MCF 10A (cell line): ENCODE results near the gene TLNRD1. TPM values are rescaled to one million over a fixed set of nuclear protein-coding genes. Genes with fewer than 3 reads are reported as not detected.
A peak's percentile ranks its signal among the peaks of the same experiment; 100 is the strongest.

Experiments
- BruUV-seq: library from RNA; stranded (reverse); fragments of 400-500 nt; replicated peaks from 2 replicates; lab custom pipeline; 2021; lab: Mats Ljungman, UMichigan
- CTCF ChIA-PET: fragments of 300-600 bp; sonication (Branson Sonifier 250); formaldehyde crosslinking; extraction: SDS; loops from one replicate; lab custom pipeline; 2021; ENCODE audit warnings: antibody characterized with exemption, inconsistent platforms; lab: Yijun Ruan, JAX
- POLR2A ChIA-PET: fragments of 300-600, 350-650 bp; sonication (Branson Sonifier 250); formaldehyde crosslinking; extraction: SDS; loops from one replicate; lab custom pipeline; 2020; ENCODE audit warnings: antibody characterized with exemption, inconsistent platforms; lab: Yijun Ruan, JAX
- DNase-seq: peaks from one replicate; pipeline ENCODE4 v3.0.0-alpha.2; 2018; ENCODE audit not compliant: unreplicated experiment
- H3K27ac Mint-ChIP-seq: one replicate; pipeline ENCODE4 v1.8.0; 2022; ENCODE audit warnings: mild to moderate bottlenecking, low read depth, mixed read lengths; ENCODE audit not compliant: unreplicated experiment
- H3K27me3 Mint-ChIP-seq: one replicate; pipeline ENCODE4 v1.8.0; 2022; ENCODE audit warnings: mixed read lengths; ENCODE audit not compliant: insufficient read depth, unreplicated experiment
- H3K36me3 Mint-ChIP-seq: one replicate; pipeline ENCODE4 v1.8.0; 2022; ENCODE audit warnings: mild to moderate bottlenecking, moderate library complexity, mixed read lengths; ENCODE audit not compliant: insufficient read depth, unreplicated experiment
- H3K4me1 Mint-ChIP-seq: one replicate; pipeline ENCODE4 v1.8.0; 2022; ENCODE audit warnings: mixed read lengths; ENCODE audit not compliant: insufficient read depth, unreplicated experiment
- H3K4me3 Mint-ChIP-seq: one replicate; pipeline ENCODE4 v1.8.0; 2022; ENCODE audit warnings: mild to moderate bottlenecking, moderate library complexity, mixed read lengths; ENCODE audit not compliant: unreplicated experiment
- H3K9me3 Mint-ChIP-seq: one replicate; pipeline ENCODE4 v1.8.0; 2022; ENCODE audit warnings: mixed read lengths; ENCODE audit not compliant: unreplicated experiment
- CTCF ChIP-seq: fragments of 200-600 bp; IDR thresholded peaks from one replicate; pipeline ENCODE4 v1.8.0; 2022; ENCODE audit warnings: antibody characterized with exemption, mild to moderate bottlenecking; ENCODE audit not compliant: unreplicated experiment
- intact Hi-C: fragments of 100-400 bp; cut with micrococcal nuclease; formaldehyde crosslinking; loops from 2 replicates; pipeline ENCODE4 v1.14.1; 2022
- total RNA-seq: library from RNA; stranded (reverse); gene quantifications from 2 replicates; pipeline ENCODE4 v1.2.3, GENCODE V29; 2022

Gene TLNRD1
- total RNA-seq, 1 experiment from 2014 or later, result 17.1 TPM

GRCh38 chr15:81032818-81033217 is 32.1 kb downstream of the TLNRD1 start:
- intact Hi-C loops, result no loop called here
- Mint-ChIP-seq H3K4me1 (peaks cover 6% of the 10 kb centered on the region), H3K27ac (no peak overlapping the region), H3K9me3 (peaks cover 12% of the 10 kb centered on the region), H3K4me3 (no peak overlapping the region), H3K36me3 (no peaks in the 10 kb centered on the region), H3K27me3 (no peaks in the 10 kb centered on the region)
- ChIA-PET POLR2A (no interaction called here), CTCF (interaction anchor here (1.0 kb wide), 1 partner anchor 234 kb away, joined by 3 read pairs; no protein-coding TSS in a partner anchor)
- TF ChIP-seq CTCF, result no peak
- no TSS peak for BruUV-seq
- no peak for DNase-seq

GRCh38 chr15:81033508-81033907 is 32.8 kb downstream of the TLNRD1 start:
- H3K27ac Mint-ChIP-seq, result no peak overlapping the region
- BruUV-seq, result no TSS peak
- peaks cover 12% of the 10 kb centered on the region for H3K9me3 Mint-ChIP-seq

DNA sequence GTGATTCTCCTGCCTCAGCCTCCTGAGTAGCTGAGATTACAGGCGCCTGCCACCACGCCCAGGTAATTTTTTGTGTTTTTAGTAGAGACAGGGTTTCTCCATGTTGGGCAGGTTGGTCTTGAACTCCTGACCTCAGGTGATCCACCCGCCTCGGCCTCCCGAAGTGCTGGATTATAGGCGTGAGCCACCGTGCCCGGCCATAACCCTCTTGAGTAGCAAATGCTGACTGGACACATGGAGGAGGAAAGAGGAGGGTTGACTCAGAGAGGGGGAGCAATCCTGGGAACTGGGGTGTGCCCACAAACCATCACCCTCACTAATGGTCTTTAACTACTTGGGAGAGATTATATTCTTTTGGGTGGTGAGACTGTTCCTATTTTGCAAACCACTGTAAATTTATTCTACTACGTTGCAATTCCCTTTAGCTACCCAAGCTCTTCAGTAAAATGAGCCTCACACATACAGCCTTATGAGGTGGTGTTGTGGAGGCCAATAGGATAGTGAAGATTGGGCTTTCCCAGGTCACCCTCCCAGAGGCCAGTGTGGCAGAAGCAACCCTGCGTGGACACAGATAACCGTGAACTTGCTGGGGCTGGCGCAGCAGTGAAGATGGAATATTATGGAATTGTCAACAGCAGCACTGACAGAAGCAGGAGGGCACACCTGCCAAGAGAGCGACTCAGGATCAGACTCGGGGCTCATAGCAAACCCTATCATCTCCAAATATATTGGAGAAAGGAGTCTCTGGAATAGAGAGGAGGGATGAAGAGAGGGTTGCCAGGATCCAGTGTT is 37.4 kb downstream of the TLNRD1 start:
- CTCF ChIA-PET, result interaction anchor here (0.8 kb wide), 1 partner anchor 372 kb away, joined by 6 read pairs; no protein-coding TSS in a partner anchor
- H3K27me3 Mint-ChIP-seq, result no peaks in the 10 kb centered on the region
- intact Hi-C loops, result no loop called here
- H3K27ac Mint-ChIP-seq, result no peak overlapping the region
- no peak overlapping the region for H3K4me3 Mint-ChIP-seq
- peaks cover 15% of the 10 kb centered on the region for H3K4me1 Mint-ChIP-seq
- DNase-seq, result no peak
- BruUV-seq, result no TSS peak
- H3K36me3 Mint-ChIP-seq, result no peaks in the 10 kb centered on the region
- TF ChIP-seq CTCF, result no peak
- POLR2A ChIA-PET, result interaction anchor here (1.2 to 2.1 kb wide), 4 partner anchors 8 to 37 kb away, joined by 3 to 18 read pairs (median 4); partner anchors contain the start of gene TLNRD1
- H3K9me3 Mint-ChIP-seq, result no peaks in the 10 kb centered on the region

More at GRCh38 chr15:81033508-81033907, 32.8 kb downstream of the TLNRD1 start:
- no peak for TF ChIP-seq CTCF
- ChIA-PET POLR2A (no interaction called here), CTCF (interaction anchor here (0.7 kb wide), 1 partner anchor 376 kb away, joined by 3 read pairs; no protein-coding TSS in a partner anchor)
- peaks cover 10% of the 10 kb centered on the region for H3K4me1 Mint-ChIP-seq
- no peak overlapping the region for H3K4me3 Mint-ChIP-seq
- no peak for DNase-seq
- no peaks in the 10 kb centered on the region for H3K27me3 Mint-ChIP-seq
- no peaks in the 10 kb centered on the region for H3K36me3 Mint-ChIP-seq
- intact Hi-C loops, result no loop called here

GRCh38 chr15:81038975-81039607 is 38.4 kb downstream of the TLNRD1 start:
- H3K9me3 Mint-ChIP-seq, result no peaks in the 10 kb centered on the region
- no peak for TF ChIP-seq CTCF
- intact Hi-C loops, result no loop called here
- no TSS peak for BruUV-seq
- peak overlapping the region; percentile 52 for H3K27ac Mint-ChIP-seq
- ChIA-PET CTCF (interaction anchor here (0.6 to 0.8 kb wide), 2 partner anchors 361 to 371 kb away, joined by 3 to 6 read pairs; no protein-coding TSS in a partner anchor), POLR2A (interaction anchor here (0.5 to 2.1 kb wide), 7 partner anchors 9 to 326 kb away, joined by 3 to 18 read pairs (median 4); partner anchors contain the start of gene TLNRD1)
- H3K4me3 Mint-ChIP-seq, result no peak overlapping the region
- no peaks in the 10 kb centered on the region for H3K36me3 Mint-ChIP-seq
- H3K4me1 Mint-ChIP-seq, result peaks cover 15% of the 10 kb centered on the region
- DNase-seq, result peak; percentile 60
- no peaks in the 10 kb centered on the region for H3K27me3 Mint-ChIP-seq
